ENCODE results near the gene GPC4. TPM values are rescaled to one million over a fixed set of nuclear protein-coding genes. Genes with fewer than 3 reads are reported as not detected.

The GPC4 gene
- total RNA-seq, 4 donors from 2014 or later, result 5.9 to 20.2 (median 8.8) TPM

DNA sequence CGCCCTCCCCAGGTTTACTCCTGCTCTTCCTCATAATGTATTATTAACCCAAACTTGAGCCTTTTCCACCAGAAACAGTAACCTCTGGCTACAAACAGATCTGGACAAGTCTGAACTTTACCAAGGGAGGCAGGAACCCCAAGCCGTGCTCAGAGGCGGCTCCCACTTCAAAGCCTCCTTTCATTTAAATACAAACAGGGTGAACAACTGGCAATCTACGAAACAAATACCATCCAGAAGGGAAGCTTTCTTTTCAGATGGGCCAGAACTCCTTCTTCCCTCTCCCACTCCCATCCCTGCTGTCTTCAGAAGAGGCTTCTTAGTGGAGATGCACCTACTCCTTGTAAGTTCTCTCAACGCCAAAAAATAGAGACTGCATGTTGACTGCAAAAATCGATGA is 2.1 kb upstream of the GPC4 start:
- Histone ChIP-seq H3K36me3 (no peaks in the 10 kb centered on the region), H3K9me3 (no peaks in the 10 kb centered on the region), H3K4me3 (no peak overlapping the region), H3K27me3 (no peaks in the 10 kb centered on the region), H3K4me1 (no peaks in the 10 kb centered on the region), H3K27ac (no peak overlapping the region)
- intact Hi-C loops (cut with DNase I; ENCODE audit: low total_unique reads), result no loop called here
- DNase-seq, result no peak
- TF ChIP-seq, protein P1, sequence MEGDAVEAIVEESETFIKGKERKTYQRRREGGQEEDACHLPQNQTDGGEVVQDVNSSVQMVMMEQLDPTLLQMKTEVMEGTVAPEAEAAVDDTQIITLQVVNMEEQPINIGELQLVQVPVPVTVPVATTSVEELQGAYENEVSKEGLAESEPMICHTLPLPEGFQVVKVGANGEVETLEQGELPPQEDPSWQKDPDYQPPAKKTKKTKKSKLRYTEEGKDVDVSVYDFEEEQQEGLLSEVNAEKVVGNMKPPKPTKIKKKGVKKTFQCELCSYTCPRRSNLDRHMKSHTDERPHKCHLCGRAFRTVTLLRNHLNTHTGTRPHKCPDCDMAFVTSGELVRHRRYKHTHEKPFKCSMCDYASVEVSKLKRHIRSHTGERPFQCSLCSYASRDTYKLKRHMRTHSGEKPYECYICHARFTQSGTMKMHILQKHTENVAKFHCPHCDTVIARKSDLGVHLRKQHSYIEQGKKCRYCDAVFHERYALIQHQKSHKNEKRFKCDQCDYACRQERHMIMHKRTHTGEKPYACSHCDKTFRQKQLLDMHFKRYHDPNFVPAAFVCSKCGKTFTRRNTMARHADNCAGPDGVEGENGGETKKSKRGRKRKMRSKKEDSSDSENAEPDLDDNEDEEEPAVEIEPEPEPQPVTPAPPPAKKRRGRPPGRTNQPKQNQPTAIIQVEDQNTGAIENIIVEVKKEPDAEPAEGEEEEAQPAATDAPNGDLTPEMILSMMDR (IDR thresholded peaks at IDR 0.05), result no peak
- TF ChIP-seq POLR2A (IDR thresholded peaks at IDR 0.05), result no peak

DNA sequence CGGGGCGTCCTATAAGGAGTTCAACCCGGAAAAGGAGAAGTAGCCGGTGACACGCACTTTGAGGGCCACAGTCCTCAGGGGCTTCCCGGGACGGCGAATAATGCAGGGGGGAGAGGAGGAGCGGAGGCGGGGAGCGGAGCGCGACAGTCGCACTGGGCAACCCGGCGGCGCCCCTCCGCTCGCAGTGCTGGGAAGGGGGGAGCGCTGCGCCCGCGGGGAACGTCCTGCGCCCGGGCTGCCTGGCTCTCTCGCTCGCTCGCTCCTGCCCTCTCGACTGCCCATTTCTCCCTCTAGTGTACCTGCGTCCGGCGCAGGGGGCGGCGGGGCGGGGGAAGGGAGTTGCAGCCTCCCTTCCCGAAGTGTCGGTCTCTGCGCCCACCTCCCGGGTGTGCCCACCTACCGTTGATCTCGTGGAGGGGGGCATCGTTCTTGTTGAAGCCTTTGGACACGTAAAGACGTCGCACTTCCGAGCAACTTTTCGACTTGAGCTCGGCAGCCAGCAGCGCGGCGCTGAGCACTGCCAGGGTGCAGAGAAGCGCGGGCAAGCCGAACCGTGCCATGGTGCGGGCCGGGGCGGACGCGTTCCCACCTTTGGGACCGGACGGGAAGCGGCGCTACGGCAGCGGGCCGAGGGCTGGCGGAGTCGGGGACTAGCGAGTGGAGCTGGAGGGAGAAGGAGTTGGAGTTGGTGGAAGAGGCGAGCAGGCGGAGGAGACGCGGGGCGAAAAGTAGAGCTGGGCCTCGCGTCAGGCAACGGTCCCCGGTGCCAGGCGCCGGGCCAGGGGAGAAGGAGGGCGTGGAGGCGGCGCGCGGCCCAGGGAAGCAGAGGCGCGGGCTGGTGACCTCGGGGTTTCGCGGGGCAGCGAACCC is 648 bp downstream of the GPC4 start:
- no peak for TF ChIP-seq POLR2A (IDR thresholded peaks at IDR 0.05)
- TF ChIP-seq, protein P1 (IDR thresholded peaks at IDR 0.05), result no peak
- Histone ChIP-seq H3K27ac (peak overlapping the region; percentile 35 to 81), H3K4me3 (peak overlapping the region; percentile 59 to 69), H3K36me3 (no peaks in the 10 kb centered on the region), H3K27me3 (no peaks in the 10 kb centered on the region), H3K9me3 (no peaks in the 10 kb centered on the region), H3K4me1 (no peaks in the 10 kb centered on the region)
- intact Hi-C loops (cut with DNase I; ENCODE audit: low total_unique reads), result no loop called here
- DNase-seq, result peak; percentile 21 to 38

DNA sequence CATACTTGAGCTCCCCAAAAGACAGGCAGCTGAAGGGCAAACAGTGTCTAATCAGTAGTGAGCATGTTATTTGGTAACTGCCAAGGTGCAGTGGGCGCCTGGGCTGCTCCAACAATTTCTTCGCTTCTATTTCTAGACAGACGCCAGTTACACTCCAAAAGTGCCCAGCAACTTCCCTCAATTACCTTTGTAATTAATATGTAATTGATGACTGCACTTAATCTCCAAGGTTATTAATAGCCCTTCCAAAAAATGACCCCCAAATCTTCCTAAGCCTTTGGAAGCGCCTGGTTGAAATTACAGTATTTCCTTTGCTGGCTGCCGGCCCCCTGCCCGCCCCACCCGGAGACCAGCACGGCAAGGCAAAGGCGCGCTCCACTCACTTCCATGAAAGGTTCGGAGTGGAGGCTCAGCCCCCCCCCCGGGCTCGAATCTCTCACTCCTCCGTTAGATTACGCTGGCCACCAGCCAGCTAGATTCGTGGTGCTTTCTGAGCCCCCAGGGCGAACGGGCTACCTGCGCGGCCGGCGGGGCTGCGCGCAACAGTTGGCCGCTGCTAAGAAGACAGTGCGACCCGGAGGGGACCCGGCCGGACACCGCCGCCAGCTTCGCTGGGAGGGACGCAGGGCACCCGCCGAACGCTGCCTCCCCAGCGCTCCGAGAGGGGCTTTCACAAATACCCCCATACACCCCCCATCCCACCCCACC is 1.9 kb downstream of the GPC4 start:
- intact Hi-C loops (cut with DNase I; ENCODE audit: low total_unique reads), result no loop called here
- no peaks in the 10 kb centered on the region for H3K9me3 ChIP-seq
- no peaks in the 10 kb centered on the region for H3K36me3 ChIP-seq
- peak overlapping the region; percentile 35 to 81 for H3K27ac ChIP-seq
- H3K4me1 ChIP-seq, result no peaks in the 10 kb centered on the region
- DNase-seq, result peak in 1 of 2 donors; percentile 30
- TF ChIP-seq, protein P1 (IDR thresholded peaks at IDR 0.05), result no peak
- TF ChIP-seq POLR2A (IDR thresholded peaks at IDR 0.05), result no peak
- peak overlapping the region; percentile 59 to 69 for H3K4me3 ChIP-seq
- H3K27me3 ChIP-seq, result no peaks in the 10 kb centered on the region

DNA sequence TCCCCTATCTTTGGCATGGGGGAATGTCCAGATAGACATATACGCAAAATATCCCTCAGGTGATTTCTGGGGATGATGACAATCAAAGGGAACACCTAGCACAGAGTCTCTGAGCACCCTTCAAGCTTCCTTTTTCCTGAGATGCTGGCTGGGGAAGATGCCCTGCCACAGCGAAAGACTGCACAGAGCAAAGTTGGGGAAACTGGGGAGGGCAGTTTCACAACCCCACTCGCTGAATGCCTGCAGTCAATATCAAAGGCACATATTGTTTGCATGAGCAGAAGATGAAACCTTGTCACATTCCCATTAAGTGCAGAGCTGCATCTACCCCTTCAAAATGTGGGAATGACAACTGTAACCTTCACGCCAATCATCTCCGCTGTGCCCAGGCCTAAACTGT is 2.6 kb downstream of the GPC4 start:
- Histone ChIP-seq H3K4me1 (no peaks in the 10 kb centered on the region), H3K9me3 (no peaks in the 10 kb centered on the region), H3K27ac (peak overlapping the region in 1 of 2 donors; percentile 81), H3K36me3 (no peaks in the 10 kb centered on the region), H3K4me3 (no peak overlapping the region), H3K27me3 (no peaks in the 10 kb centered on the region)
- intact Hi-C loops (cut with DNase I; ENCODE audit: low total_unique reads), result no loop called here
- no peak for DNase-seq
- TF ChIP-seq POLR2A (IDR thresholded peaks at IDR 0.05), result no peak
- TF ChIP-seq, protein P1 (IDR thresholded peaks at IDR 0.05), result no peak

DNA sequence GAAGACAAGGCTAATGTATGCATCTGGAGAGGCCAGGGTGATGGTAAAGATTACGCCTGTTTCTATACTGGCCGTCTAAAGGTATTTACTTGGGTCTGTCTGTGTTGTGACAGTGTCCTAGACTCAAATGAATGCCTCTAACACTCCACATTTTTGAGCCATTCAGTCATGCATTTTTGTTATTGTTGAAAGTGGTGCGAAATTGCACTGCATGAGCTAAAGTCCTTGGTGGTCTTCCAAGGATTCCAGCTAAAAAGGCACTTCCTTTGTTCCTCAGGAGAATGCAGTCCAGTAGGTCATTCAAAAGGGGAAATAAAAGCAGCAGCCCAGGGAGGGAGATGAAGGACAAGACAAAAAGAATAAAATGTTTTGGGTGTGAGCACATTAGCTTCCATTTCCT is 3.0 kb downstream of the GPC4 start:
- no peak for TF ChIP-seq POLR2A (IDR thresholded peaks at IDR 0.05)
- TF ChIP-seq, protein P1 (IDR thresholded peaks at IDR 0.05), result no peak
- intact Hi-C loops (cut with DNase I; ENCODE audit: low total_unique reads), result no loop called here
- Histone ChIP-seq H3K36me3 (no peaks in the 10 kb centered on the region), H3K27me3 (no peaks in the 10 kb centered on the region), H3K4me3 (no peak overlapping the region), H3K4me1 (no peaks in the 10 kb centered on the region), H3K9me3 (no peaks in the 10 kb centered on the region), H3K27ac (peak overlapping the region in 1 of 2 donors; percentile 81)
- DNase-seq, result no peak
